Stimulated activated CD4-positive, alpha-beta T cell treated with anti-CD3 and anti-CD28 coated beads, Interleukin-12 subunit alpha, Interleukin-12 subunit beta, amount 100 ng/mL, for 48 hours (primary cell): ENCODE data around the gene CXXC5.

Experiments
- DNase-seq, 3 donors: peaks; one replicate each; pipeline ENCODE4 v3.0.0-alpha.2; 2020; ENCODE audit warnings: low read depth in 2 of 3, low spot score in 1 of 3

CXXC5 gene

DNA sequence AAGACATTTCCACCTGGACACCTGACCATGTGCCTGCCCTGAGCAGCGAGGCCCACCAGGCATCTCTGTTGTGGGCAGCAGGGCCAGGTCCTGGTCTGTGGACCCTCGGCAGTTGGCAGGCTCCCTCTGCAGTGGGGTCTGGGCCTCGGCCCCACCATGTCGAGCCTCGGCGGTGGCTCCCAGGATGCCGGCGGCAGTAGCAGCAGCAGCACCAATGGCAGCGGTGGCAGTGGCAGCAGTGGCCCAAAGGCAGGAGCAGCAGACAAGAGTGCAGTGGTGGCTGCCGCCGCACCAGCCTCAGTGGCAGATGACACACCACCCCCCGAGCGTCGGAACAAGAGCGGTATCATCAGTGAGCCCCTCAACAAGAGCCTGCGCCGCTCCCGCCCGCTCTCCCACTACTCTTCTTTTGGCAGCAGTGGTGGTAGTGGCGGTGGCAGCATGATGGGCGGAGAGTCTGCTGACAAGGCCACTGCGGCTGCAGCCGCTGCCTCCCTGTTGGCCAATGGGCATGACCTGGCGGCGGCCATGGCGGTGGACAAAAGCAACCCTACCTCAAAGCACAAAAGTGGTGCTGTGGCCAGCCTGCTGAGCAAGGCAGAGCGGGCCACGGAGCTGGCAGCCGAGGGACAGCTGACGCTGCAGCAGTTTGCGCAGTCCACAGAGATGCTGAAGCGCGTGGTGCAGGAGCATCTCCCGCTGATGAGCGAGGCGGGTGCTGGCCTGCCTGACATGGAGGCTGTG is 32.4 kb downstream of the CXXC5 start:
- no peak for DNase-seq

DNA sequence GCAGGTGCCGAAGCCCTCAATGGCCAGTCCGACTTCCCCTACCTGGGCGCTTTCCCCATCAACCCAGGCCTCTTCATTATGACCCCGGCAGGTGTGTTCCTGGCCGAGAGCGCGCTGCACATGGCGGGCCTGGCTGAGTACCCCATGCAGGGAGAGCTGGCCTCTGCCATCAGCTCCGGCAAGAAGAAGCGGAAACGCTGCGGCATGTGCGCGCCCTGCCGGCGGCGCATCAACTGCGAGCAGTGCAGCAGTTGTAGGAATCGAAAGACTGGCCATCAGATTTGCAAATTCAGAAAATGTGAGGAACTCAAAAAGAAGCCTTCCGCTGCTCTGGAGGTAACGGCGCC is 32.9 kb downstream of the CXXC5 start:
- no peak for DNase-seq

DNA sequence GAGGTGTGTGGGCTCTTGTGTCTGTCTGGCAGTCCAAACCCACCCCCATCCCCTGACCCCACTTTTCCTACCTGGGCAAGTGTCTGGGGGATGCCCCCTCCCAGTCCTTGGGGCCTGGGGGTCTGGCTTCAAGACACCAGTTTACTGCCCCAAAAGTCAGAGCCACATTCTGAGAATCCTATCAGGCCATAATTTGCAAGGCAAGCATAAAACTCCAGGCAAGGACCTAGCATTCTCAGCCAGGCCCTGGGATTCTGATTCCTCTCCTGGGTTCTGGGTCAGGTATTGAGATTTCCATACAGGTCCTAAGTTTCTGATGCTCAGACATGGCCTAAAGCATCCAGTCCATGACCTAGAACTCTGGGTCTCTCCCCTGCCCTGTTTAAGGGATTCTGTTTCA is 33.3 kb downstream of the CXXC5 start:
- no peak for DNase-seq

DNA sequence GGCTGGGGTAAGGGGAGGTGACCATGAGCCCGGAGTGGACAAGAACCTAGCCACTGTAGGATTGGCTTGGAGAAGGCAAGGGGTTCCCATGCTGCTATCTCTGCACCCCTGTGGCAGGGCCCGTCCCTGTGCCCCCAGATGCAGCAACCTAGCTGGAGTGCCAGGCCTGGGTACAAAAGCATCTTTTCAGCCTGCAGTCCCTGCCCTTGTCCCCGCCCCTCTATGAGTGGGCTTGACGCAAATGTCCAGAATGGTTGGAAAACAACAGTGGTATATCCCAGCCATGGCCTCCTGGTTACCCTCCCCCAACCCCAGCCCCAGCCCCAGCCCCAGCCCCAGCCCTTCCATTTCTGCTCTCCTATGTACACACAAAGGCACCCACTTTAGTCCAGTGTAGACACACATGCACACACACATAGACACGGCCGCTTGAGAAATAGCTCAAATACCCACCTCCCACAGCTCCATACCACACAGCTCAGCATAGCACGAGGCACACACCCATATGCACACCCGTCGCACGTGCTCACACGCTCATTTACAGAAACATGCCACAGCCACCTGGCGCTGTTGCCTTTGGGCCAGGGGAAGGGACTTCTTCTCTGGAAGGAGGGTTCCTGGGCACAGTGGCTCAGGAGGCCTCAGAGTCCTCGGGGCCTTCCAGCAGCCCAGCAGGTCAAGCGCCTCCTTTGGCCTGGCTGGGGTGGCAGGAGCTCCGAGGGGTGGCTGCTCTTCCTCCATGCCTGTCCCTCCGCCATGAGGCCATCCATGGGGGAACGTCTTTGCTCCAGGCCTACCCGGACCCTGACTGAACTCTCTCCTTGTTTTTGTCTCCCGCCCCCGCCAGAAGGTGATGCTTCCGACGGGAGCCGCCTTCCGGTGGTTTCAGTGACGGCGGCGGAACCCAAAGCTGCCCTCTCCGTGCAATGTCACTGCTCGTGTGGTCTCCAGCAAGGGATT is 34.1 kb downstream of the CXXC5 start:
- DNase-seq, result no peak

DNA sequence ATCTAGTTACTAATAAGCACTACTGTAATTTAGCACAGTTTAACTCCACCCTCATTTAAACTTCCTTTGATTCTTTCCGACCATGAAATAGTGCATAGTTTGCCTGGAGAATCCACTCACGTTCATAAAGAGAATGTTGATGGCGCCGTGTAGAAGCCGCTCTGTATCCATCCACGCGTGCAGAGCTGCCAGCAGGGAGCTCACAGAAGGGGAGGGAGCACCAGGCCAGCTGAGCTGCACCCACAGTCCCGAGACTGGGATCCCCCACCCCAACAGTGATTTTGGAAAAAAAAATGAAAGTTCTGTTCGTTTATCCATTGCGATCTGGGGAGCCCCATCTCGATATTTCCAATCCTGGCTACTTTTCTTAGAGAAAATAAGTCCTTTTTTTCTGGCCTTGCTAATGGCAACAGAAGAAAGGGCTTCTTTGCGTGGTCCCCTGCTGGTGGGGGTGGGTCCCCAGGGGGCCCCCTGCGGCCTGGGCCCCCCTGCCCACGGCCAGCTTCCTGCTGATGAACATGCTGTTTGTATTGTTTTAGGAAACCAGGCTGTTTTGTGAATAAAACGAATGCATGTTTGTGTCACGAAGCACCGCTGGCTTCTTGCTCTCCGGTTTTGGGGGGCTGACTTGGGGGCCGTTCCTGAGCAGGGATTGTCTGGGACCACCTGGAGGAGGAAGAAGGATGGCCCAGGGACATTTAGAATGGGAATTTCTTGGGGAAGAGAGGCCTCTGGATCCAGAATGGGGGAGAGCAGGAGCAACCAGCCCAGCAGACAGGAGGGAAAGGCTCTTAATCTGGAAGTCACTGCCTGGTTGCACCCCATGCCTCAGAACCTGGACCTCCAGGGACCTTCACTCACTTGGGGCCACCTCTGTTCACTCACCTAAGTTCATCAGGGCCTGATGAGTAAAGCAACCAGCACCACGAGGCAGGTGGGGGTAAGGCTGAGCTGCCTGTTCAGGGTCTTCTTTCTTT is 35.4 kb downstream of the CXXC5 start:
- no peak for DNase-seq

DNA sequence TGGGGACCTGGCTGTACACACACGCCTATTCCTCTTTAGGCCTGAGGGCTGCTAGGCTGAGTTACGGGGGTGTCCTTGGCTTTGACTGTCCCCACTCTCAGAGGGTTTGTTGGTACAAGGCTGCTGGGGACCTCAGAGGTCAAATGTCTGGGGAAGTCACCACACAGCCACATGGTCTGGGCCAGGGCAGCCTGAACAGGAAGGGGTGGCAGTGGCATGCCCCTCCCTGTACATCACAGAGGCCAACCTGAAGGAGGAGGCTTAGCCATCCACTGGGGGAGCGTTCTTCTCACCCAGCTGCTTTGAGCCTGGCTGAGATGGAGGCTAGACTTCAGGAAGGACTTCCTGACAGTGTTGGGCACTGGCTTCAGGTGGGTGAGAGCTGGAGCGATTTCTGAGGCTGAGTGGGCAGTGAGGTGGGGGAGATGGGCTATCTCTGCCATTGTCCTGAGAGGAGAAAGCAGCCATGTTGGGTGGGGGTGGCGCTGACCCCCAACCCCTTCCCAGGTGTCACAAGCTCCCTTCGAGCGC is 36.3 kb downstream of the CXXC5 start:
- no peak for DNase-seq

DNA sequence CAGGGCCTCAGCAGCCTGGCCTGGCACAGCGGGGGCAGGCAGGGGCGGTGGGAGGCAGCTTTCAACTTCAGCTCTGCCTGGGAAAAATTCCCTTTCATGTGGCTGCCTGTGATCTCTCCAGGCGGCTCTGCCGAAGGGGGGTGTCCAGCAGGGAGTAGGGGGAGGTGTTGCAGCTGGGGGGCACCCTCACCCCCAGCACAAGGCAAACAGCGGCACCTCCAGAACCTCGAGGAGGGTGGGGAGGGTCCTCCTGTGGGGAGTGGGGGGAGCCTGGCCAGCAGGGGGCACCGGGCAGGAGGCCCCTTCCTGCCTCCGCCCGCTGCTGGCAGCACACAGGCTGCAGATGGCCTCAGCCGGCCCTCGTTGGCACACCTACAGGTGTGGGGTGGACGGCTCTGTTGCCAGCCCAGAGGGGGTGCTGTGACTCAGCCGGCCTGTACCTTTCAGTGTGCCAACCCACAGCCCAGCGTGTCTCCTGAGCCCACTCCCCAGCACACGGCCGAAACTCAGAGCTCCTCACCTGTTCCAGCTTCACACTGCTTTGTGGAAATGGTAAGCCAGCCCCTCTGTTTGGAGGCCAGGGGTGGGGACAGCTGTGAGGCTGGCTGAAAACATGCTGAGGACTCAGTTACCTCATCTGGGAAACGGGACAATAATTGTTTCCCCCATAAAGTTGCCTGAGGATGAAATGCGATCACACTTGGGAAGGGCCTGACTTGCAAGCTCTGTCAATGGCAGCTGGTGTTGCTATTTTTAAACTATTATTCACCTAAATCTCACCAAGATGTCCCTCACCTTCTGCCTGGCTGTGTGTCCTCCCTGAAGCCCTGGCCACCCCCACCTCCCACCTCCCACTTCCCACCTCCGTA is 37.0 kb downstream of the CXXC5 start:
- DNase-seq, result no peak

DNA sequence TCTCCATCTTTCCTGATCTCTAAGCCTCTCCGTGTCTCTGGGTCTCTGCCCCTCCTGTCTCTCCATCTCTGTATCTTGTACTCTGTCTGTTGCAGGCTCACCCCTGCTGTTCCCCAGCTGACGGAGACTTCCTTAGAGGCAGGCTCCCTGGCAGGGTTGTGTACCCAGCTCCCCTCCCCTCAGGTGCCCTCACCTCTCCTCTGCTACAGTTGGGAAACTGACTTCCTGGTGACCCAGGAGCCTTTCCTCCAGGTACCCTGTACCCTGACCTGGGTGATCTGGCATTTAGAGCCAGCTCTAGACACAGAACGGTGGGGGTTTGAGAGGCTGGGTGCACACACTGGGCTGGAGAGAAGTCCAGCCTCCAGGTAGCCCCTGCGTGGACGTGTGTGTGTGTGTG is 37.7 kb downstream of the CXXC5 start:
- DNase-seq, result no peak

DNA sequence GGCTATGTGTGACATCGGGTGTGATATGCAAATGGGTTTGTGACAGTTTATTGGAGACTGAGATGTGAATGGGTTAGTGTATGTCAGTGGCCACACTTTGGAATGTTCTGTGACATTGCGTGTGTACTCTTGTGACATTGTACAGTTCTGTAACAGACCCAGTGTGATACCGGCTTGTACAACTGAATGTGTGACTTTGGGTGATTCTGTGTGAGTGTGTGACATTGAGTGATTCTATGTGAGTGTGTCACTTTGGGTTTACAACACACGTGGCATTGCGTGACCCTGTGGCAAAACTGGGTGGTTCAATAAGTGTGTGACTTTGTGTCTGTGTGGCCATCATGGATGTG is 38.2 kb downstream of the CXXC5 start:
- no peak for DNase-seq

DNA sequence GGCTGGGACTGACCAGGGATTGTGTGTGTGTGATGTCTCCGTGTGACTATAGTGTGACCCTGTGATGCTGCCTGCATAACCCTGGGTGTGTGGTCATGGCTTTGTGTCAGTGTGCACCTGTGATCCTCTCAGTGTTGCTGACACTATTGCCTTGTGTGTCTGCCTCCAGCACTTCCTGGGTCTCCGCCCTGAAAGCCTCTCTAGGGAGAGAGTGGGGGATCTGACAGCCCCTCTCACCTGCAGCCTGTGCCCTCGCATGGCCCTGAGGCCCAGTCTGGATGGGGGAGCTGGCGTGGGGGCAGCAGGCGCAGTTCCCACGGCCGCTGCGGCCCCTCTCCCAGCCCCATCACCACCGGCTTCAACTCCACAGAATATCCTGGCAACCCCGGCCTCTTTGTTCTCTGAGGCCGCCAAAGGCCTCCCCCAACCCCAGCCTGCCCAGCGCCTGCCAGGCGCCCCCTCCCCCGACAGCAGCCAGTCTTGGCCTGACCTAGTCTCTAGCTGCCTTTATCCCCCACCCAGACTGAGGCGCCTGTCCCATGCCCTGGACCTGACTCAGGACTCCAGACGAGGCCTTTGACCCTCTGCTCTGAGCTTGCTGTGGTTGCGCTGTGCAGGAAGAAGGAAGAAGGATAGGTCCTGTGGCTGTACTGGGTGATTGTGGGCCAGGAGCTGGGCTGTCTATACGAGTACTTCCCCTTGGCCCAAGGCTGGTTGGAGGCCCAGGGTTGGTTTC is 38.7 kb downstream of the CXXC5 start:
- DNase-seq, result no peak

DNA sequence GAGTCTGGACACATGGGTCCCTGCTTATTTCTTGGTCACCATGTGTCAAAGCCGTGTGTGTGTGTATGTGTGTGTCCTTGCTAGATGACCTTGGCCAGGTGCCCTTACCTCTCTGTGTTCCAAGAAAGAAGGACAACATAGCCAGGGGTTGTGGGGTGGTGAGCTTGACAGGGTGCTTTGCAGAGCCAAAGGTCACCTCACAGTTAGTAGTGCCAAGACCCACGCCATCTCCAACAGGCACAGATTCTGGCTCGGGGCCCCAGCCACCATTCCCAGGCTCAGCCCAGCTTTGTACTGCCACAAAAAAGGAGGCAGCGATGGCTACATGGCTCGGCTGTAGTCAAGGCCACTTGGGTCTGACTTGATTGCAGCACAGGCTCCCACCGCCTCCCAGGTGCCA is 39.5 kb downstream of the CXXC5 start:
- DNase-seq, result no peak

DNA sequence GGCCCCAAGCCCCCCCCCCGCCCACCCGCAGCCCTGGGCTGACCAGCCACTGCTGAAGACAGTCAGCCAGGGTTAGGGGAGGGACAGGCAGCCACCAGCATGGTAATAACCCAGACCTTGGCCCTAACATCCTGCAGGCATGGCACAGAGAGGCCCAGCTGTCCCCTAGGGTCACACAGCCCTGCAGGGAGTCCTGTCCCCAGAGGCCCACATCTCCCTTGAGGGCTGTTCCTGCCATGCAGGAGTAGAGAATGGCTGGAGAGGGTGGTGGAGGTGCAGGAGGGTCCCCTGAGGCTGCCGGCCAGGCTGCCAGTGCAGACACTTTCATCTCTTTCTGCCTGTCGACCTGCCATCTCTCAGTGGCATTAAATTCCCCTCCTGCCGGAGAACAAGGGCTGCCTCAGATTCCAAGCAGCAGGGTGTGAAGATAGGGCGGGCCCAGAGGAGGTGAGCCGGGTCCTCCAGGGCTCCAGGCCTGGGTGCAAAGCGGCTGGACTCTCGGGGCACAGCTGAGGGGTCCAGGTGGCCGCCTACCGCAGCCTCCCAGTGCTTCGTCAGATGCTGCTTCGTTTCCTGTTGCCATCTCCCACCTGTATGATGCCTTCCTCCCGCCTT is 40.0 kb downstream of the CXXC5 start:
- DNase-seq, result no peak

DNA sequence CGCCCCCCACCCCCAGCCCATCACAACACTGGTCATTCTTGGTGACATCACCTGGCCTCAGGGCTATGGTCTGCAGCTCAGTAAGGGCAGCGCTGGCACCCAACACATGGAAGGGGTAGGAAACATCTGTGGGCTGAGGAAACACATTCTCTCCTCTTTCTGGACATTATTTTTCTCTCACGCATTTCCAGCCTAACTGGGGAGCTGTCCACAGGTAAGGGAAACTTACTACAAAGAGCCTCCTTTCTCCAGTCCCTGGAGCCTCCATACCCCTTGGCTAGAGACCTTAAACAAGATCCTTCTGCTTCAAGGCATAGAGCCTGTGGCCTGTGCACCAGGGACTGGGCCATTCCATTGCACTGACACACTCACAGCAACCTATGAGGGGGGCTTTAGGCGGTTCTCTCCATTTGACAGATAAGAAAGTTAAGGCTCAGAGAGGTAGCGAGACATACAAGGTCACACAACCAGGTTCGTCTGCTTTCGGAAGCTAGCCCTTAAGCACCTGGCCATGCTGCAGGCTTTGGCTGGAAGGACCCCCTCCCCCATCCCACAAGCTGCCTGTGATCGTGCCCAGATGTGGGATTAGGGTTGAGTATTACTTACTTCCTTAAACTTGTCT is 40.7 kb downstream of the CXXC5 start:
- no peak for DNase-seq

DNA sequence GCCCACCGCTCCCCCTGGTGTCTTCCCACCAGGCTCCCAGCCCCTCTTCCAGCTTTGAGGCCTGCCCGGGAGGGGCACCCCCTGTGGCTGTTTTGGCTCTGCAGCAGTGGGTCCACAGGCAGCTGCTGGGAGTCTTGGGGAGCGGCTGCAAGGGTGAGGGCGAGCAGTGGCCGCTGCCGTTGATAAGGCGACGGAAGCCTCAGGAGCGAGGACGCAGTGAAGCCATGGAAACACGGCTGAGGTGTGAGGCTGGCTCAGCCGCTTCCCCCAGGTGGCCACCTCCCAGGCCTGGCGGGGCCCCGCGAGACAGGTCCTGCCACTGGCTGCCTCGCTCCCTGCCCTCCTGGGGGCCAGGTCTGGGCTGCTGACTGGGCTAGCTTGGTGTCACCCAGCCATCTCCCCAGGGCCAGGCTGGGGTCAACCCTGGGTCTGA is 41.5 kb downstream of the CXXC5 start:
- DNase-seq, result no peak

DNA sequence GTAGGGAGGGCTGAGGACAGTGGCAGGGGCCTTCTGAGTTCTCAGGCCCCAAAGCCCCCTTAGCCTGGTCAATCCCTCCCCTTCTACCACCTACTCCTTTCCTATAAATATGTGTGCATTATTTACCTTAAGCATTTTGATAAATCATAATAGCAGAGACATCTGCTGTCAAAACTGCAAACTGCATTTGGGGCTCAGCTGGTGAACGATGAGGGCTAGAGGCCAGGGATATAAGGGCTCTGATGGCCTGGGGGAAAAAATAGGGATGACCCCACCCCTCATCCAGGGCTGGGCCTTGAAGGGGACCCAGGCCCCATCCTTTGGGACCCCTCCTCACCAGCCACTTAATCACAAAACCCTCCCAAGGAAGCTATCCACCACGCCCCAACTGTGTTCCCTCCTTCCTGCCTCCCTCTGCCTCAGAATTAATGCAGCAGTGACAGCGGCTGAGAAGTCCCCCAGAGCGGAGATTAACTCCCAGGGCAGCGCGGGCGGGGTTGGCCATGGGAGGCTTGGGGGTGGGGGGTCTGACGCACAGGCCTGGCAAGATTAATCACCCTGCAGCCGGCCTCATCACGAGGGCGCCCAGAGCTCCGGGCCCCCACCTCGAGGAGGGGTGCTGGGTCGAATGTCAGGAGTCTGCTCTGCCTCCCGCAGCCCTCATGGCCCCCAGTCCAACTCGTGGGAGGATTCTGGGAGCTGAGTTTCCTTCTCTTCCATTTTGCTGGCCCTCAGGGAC is 42.1 kb downstream of the CXXC5 start:
- DNase-seq, result no peak

DNA sequence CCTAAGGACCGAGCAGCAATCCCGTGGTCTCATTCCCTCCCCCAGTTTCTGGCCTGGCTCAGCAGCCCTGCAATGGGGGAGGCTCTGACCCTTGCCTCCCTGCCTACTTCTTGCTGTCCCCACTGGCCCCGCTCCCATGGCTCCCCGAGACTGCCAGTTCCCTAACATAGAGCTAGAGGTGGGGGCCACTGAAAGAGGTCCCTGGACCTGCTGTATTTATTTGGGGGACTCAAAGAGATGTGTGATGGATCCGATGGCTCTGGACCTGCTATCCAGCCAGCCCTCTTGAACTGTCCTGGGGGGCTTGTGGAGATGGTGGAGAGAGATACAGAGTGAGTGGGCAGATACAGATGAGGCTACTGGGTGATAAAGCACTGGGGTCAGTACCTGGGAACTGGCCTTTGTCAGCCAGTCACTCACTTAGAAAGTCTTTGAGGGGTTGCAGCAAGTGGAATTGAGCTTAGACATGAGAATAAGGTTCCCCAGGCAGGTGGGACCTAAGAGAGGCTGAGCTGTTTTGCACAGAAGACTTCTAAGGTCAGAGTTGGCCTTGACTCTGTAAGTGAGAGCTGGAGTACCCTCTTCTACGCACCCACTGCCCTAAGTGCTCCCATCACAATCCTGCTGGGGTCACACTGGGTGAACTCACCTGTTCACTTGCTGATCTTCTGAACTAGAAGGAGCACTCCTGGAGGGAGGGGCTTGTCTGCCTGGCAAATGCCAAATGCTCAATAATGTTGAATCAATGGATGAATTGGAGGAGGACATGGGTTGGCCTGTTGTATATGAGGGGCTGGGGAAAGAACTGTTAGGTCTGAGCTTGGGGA is 42.9 kb downstream of the CXXC5 start:
- DNase-seq, result no peak

DNA sequence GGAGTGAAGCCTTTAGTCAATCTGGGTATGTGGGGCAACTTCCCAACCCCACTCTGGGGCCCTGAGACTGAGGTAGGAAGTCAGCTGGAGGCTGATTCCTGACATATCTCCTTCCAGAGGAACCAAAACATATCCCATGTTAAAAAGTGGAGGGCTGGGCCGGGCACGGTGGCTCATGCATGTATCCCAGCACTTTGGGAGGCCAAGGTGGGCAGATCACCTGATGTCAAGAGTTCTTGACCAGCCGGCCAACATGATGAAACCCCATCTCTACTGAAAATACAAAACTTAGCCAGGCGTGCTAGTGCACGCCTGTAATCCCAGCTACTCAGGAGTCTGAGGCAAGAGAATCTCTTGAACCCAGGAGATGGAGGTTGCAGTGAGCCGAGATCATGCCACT is 44.0 kb downstream of the CXXC5 start:
- no peak for DNase-seq
